HG02642 (cell line): ENCODE measurements around the gene EEF1G.
"Not testable (repeated sequence)": the region's sequence is repeated elsewhere in the genome, so short reads cannot be mapped to it uniquely, and the experiment has no call there.

Experiments
- ATAC-seq: cut with Tn5 transposase; IDR thresholded peaks from one replicate; pipeline ENCODE4 v1.9.1; 2021; ENCODE audit warnings: mild to moderate bottlenecking; ENCODE audit not compliant: unreplicated experiment, poor library complexity

EEF1G gene

GRCh38 chr11:62604460-62605120 lies 30.9 kb upstream of the EEF1G start:
- ATAC-seq = no peak

DNA sequence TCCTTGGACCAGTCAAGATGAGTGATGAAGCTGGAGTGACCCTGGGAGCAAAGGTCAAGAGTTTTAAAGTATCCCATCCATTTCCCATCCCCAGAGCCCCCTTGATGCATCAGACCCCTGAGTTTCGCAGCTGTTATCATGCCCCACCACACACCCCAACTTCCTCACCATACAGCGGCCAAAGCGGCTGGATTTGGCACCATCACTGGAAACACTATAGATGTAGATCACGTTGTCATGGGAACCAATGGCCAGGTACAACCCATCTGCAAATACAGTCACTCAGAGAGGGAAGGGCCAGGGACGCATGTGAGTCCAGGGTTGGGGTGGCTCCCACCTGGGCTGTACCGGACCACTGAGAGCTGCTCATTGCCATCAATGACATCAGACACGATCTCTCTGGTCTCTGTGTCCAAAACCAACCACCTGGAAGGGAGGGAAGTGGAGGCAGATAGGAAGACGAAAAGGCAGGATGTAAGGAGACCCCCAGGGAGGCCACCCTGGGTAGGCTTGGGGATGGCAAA lies 30.1 kb upstream of the EEF1G start:
- no peak for ATAC-seq

DNA sequence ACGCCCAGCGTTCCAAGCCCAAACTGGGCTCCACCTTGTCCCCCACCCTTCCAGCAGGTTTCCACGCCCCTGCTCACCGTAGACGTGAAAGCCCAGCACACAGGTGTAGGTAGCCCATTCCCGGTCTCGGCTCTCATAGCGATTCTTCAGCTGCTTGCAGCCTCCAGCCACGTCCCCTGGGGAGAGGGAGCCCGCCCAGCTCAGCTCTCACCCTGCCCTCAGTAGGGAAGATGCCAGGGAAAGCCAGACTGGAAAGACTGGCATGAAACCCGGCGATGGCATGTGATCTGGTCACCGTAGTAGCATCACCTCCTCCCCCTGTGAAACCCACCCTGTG lies 29.3 kb upstream of the EEF1G start:
- ATAC-seq = no peak

GRCh38 chr11:62602141-62603071 lies 28.7 kb upstream of the EEF1G start:
- ATAC-seq = no peak

DNA sequence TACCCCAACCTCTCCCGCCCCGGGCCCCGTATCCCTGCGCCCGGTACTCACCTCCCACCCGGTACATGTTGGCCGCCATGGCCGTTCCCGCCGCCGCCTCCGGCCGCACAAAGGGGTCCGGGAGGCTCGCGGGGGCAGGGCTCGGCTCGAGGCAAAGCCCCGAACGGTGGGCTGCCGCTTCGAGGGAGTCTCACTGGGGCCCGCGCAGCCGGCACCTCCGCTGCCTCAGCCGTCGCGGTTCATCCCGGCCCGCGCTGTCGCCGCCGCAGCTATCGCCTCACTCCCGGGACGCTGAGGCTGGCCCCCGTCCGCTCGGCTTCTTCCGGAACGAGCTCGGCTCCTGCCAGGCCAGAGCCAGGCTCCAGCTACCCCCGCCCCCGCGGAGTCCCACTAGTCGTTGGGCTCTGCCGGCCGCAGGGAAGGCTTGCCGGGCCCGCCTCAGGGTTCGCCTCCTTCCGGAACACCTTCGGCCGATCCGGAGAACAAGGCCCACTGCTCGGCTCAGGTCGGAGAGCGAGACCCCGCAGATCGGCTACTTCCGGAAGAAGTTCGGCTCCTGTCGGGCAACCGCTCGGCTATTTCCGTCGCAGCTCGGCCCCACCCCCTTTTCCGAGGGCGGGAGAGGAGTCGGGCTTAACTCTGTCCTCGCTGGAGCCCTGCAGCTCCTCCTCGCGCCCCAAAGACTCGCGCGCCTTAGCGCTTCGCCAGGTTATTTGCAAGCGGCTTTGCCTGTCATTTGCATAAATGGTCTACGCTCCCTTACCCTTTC lies 27.9 kb upstream of the EEF1G start, which contains the start of gene MTA2:
TSS of gene MTA2 (minus strand) at position 494 of the 769 bp plus-strand sequence. CDS start at position 79, 415 bp downstream.
- peak; percentile 78 for ATAC-seq

DNA sequence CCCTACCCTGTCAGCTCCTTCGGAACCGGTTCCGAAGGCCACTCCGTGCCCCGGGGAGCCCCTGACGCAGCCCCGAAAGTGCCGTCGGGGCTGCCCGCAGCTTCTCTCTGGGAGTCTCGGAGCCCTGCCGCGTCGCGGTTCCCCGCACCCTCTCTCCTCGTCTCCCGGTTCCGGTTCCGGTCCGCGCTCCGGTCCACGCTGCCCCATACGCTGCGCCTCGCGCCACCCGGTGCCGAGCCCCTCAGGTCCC lies 27.4 kb upstream of the EEF1G start:
- no peak for ATAC-seq

DNA sequence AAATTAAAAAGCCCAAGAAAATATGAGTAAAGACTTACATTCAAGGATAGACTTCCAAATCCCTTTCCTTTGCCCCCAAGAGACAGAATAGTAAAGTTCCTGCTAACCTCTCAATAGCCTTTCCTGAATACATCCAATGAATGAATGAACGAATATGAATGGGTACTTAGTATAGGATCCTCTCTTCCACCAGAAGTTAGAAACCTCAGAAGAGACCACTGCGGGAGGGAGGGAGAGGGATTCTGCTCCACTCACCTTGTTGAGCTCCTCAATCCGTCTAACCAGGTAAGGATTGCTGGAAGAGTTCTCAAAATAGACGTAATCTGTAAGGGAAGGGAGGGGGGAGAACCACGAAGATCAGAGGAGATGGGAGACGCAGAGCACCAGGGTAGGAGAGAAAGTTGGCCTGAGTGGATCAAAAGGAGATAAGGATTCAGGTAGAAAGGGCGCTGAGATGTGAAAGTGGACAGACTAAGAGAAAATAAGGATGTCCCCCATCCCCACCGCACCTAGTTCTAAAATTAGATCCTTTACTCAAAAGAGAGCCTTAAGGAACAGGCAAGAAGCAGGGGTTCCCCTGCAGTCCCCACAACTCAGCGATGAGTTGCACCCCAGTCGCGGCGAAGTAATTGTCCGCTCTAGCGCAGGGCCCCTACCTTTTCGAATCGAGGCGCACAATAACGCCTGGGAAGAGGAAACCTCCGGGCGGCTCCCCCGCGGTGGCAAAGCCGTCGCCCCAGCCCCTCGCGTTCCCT lies 26.9 kb upstream of the EEF1G start:
- no peak for ATAC-seq

DNA sequence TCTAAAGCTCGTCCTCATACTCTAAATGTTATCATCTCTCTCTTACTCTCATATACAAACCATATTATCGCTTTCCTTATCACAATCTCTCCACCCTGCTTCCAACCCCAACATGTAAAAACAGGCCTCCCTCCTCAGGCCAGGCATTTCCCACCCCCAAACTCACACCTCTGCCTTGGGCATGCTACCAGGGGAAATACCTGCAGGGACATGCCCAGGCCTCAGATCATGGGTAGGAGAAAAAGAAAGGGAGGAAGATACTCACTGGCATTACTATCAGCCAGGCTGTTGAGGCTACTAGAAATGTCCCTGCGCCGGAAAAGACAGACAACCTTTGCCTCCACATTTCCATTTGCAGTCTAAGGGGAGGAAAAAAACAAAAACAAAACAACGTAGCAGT lies 26.2 kb upstream of the EEF1G start:
- no peak for ATAC-seq

DNA sequence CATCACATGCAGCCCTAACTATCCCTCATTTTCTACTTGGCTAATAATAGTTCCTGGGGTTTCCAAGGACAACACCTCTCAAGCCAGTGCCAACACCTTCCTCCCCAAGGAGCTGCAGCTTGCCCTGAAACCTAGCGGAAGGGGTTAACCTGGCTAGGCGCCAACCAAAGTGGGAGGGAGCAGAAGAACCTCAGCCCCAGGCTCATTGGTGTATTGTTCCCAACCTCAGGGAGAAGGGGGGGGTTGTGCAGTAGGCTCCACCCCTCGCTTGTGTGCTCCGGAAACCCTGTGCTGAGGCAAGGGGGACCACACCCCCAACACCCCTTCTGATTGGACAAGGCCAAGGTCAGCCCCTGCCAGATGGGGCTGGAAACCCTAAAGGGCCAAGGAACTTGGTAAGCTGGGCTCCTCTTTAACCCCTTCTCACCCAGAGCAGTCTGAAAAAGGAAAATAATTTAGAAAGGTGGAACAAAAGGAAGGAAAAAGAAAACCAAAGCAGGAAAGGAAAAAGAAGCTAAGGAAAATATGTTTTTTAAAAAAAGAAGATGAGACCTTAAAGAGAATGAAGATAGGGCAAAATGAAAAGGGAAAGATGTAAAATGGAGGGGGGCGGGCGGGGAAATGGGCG lies 25.5 kb upstream of the EEF1G start:
- ATAC-seq = peak; percentile 50

GRCh38 chr11:62595124-62595523 lies 21.4 kb upstream of the EEF1G start:
- ATAC-seq = no peak

DNA sequence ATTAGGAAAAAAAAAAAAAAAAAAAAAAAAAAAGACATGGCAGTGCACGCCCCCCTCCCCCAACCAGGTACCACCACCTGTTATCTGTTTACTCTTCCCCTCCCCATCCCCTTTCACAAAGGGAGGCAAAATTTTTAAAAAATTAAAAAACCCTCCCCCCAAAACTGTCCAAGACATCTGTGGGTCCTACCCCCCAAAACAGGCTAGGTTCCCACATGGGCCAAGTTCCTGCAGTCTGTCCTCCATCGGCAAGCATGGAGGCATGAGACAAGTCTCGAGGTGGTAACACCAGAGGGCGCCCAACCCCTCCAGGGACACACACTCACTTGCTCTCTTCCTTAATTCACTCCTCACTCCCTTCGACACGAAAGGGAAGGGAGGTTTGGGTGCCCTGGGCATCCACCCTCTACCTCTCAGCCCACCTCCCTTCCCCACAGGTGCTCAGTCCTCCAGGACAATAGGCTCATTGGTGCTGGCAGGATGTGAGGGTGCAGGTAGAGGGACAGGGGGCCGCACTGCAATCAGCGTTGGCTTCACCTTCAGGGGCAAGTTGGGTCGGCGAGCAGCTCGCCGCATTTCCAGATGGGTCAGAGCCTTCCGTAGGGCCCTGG lies 19.8 kb upstream of the EEF1G start:
- ATAC-seq = no peak

GRCh38 chr11:62592989-62593421 lies 19.3 kb upstream of the EEF1G start:
- ATAC-seq = no peak

DNA sequence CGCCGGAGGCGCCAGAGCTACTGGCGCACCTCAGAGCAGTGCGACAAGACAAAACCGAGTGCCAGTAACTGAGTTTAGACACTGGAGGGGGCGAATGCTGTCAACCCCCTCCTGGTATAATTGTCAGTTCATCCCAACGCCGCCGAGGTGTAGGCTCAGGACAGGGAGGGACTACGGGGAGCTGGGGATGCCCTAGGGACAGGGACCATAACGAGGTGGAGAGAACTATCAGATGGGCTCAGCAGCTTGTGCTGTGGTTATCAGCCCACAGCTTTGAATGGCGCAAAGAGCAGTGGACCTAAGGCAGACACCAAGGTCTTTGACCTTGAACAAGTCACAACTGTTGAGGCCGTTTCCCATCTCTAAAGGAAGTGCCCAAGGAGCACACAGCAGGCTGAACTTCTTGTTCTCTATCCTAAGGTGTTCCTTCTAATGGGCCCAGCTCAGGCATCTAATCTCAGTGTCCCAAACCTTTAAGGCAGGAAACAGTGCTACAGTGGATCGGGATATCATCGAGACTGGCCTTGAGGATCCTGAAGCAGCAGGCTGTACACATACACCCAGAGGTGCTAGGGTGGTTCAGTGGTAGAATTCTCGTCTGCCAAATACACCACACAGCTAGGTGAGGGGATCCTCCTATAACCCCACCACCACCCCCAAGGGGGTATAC lies 18.6 kb upstream of the EEF1G start:
- peak; percentile 2 for ATAC-seq

DNA sequence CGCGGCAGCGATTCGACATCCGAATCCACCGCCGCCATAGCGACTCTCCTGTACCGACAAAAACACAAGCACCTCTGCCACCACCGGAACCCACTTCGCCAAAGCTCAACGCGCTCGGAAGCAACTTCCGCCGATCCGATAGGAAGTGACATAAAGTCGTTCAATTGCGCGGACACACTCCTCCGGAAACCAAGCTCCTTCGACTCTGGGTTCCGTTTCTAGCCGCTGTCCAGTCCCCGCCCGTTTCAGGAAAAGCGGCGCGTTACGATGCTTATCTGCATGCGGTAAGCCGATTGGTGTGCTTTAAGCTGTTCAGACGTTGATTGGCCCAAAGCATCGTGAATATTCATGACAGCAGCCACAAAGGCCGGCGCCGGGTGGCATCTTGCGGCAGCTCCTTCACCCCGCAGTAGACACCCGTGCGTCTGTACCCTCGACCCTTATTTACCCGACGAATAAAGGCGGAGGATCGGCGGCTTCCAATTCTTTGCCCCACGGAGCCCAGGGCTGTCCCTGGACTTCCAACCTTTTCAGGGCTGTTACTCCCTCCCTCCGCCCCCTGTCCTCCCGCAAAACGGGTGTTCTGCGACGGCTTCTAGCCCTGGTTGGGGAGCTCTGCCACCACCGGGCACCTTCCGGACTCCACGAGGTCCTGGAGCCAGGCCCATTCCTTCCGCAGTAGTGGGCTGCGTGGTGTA lies 17.9 kb upstream of the EEF1G start, which contains the start of gene TUT1:
TSS of gene TUT1 (minus strand) at position 76 of the 698 bp plus-strand sequence. CDS start at position 38, 38 bp downstream.
- ATAC-seq = peak; percentile 89

DNA sequence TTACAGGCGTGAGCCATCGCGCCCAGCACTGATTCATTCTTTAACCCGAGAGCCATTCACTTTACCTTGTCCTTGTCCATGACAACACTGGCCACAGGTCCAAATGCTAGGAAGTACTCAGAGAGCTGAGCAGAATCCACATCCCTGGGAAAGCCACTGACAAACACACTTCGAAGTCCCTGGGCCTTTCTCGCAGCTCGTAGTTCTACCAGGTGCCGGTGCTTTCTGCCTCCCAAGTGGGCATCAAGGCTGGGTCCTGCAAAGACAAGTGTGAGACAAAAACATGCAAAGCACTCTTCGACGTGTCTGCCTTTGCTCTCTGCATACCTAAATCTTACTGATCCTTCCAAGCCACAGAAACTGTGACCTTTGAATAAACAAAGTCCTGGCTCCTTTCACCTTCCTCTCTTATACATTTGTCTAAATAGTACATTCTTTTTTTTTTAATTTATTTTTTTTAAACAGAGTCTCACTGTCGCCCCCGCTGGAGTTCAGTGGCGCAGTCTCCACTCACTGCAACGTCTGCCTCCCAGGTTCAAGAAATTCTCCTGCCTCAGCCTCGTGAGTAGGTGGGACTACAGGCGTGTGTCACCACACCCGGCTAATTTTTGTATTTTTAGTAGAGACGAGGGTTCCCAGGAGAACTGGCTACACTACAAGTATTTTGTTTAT lies 15.4 kb upstream of the EEF1G start:
- no peak for ATAC-seq

- not testable (repeated sequence) for ATAC-seq
Measured at GRCh38 chr11:62585356-62585755, 11.7 kb upstream of the EEF1G start.

DNA sequence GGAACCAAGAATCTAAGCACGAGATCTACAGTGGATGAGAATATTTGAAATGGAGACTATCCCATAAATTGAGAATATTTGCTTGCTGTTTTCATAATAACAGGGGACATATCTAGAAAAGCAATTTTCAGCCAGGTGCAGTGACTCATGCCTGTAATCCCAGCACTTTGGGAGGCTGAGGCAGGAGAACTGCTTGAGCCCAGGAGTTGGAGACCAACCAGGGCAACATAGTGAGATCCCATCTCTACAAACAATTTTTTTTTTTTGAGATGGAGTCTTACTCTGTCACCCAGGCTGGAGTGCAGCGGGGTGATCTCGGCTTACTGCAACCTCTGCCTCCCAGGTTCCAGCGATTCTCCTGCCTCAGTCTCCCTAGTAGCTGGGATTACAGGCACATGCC lies 8.0 kb upstream of the EEF1G start:
- ATAC-seq = not testable (repeated sequence)
